Skin epidermis (tissue), 12 donors: Measurements from ENCODE around the gene ANKRD52.

ENCODE experiments used
- H3K27ac ChIP-seq, 21 experiments: fragments of 200-600 bp; sonication (generic) in 11 of 21; one replicate each; pipeline ENCODE4 v1.5.0; 2020; ENCODE audit warnings: mild to moderate bottlenecking in 3 of 21, inconsistent platforms in 2 of 21, moderate library complexity in 2 of 21
- H3K4me3 ChIP-seq, 7 experiments: fragments of 200-600 bp; sonication (generic) in 2 of 7; one replicate each; pipeline ENCODE4 v1.5.0; 2020; ENCODE audit warnings: inconsistent platforms in 2 of 7, mild to moderate bottlenecking in 2 of 7, moderate library complexity in 1 of 7

Gene ANKRD52

GRCh38 chr12:56248711-56249110 is 9.5 kb downstream of the ANKRD52 start:
- no peak overlapping the region for H3K27ac ChIP-seq
- no peak overlapping the region for H3K4me3 ChIP-seq

DNA sequence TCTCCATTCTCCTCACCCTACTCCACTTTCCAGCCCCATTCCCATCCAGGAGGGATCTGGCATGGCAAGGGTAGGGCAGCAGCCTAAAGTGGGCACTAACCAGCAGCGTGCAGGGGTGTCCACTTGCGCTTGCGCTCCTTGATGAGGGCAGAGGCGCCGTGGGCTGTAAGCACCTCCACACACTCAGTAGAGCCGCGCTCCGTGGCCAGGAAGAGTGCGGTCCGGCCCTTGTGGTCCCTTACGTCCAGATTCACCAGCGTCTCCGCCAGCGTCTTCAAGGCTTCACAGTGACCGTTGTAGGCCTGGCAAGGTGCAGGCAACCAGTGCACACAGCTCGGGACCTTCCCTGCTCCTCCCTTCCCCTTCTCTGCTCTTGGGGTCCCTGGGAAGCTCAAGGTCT is 10.3 kb downstream of the ANKRD52 start:
- no peak overlapping the region for H3K4me3 ChIP-seq
- H3K27ac ChIP-seq: peak overlapping the region in 1 of 21 experiments; percentile 35

DNA sequence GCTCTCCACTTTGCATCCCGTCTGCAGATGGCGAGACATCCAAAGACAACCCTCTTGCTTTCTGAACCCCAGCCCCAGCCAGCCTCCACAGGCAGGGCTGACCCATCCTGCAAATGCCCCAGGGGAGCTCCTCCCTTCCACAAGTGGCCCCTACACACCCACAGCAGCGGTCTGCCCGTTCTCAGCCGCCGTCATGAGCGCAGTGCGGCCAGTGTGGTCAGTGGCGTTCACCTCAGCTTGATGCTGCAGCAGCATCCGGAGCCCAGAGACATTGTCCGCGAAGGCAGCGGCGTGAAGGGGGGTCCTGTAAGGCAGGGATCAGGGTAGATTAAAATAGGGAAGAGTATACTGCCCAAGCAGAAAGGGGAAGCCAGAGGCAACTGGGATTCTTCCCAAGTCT is 13.7 kb downstream of the ANKRD52 start:
- Histone ChIP-seq H3K4me3 (no peak overlapping the region), H3K27ac (no peak overlapping the region)

DNA sequence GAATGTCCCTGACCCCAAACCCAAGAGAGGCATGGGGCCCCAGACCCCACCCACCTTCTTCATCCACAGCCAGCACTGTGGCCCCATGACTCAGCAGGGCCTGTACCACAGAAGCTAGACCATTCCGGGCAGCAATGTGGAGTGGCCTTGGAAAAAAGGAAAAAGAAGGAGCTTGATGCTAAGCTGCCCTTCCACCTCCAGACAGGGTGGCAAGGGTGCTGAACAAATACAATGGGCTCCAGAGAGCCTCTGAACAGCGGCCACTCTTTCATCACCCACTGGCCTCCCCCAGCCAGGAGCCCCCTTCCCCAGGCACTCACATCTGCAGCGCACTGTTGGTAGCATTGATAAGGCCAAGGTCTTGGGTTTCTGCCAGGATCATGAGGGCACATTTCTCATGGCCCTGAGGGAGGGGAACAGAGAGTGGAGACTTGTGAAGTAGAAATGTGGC is 14.4 kb downstream of the ANKRD52 start:
- H3K27ac ChIP-seq: no peak overlapping the region
- H3K4me3 ChIP-seq: no peak overlapping the region

DNA sequence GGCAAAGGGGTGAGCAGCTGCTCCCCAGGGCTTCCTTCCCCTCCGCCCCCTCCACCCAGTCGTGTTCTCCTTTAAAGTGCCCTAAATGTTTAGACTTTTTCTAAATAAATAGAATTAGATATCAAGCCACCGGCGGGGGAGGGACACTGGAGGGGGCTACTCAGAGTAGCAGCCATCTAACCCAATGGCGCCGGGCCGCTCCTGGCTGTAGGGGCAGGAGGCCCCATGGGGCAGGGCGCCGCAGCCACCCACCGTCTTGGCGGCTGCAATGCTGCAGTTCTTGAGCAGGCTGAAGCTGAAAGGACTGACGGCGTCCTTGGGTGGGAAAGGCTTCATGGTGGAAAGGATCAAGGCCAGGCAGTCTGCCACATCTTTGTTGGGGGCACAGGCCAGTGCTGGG is 15.2 kb downstream of the ANKRD52 start:
- no peak overlapping the region for H3K4me3 ChIP-seq
- H3K27ac ChIP-seq: no peak overlapping the region

- Histone ChIP-seq H3K27ac (no peak overlapping the region), H3K4me3 (no peak overlapping the region)
Observed at GRCh38 chr12:56241424-56242303, 16.5 kb downstream of the ANKRD52 start.

GRCh38 chr12:56237552-56237951 is 20.6 kb downstream of the ANKRD52 start:
- Histone ChIP-seq H3K4me3 (no peak overlapping the region), H3K27ac (no peak overlapping the region)

- Histone ChIP-seq H3K27ac (no peak overlapping the region), H3K4me3 (no peak overlapping the region)
Observed at GRCh38 chr12:56236985-56237384, 21.2 kb downstream of the ANKRD52 start.

GRCh38 chr12:56236091-56236490 is 22.1 kb downstream of the ANKRD52 start:
- no peak overlapping the region for H3K4me3 ChIP-seq
- H3K27ac ChIP-seq: no peak overlapping the region

DNA sequence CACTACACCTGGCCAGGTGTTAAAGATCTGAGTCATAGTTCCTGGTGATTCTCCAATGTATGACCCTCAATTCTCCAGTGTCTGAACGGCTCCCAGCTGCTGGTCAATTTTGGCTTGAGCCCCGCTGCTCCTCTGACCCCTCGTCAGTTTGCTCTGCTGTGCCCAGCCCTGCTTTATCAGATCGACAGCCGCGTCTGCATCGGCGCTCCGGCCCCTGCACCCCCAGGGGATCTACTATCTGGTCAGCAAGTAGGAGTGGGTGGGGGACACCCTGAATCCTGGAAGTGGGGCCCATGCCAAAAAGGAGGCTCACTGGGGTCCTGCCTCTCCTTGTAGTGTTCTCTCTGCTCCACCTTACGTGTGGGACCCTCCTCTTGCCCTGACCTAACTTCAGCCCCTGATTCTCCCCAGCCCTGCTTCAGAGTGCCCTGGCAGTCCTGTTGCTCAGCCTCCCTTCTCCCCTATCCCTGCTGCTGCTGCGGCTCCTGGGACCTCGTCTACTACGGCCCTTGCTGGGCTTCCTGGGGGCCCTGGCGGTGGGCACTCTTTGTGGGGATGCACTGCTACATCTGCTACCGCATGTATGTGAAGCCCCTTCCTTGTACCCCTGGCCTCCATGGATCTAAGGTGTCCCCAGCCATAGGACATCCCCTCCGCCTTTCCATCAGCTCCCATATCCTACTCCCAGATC is 23.3 kb downstream of the ANKRD52 start:
- Histone ChIP-seq H3K4me3 (no peak overlapping the region), H3K27ac (no peak overlapping the region)

GRCh38 chr12:56231184-56231582 is 27.0 kb downstream of the ANKRD52 start:
- H3K27ac ChIP-seq: no peak overlapping the region

DNA sequence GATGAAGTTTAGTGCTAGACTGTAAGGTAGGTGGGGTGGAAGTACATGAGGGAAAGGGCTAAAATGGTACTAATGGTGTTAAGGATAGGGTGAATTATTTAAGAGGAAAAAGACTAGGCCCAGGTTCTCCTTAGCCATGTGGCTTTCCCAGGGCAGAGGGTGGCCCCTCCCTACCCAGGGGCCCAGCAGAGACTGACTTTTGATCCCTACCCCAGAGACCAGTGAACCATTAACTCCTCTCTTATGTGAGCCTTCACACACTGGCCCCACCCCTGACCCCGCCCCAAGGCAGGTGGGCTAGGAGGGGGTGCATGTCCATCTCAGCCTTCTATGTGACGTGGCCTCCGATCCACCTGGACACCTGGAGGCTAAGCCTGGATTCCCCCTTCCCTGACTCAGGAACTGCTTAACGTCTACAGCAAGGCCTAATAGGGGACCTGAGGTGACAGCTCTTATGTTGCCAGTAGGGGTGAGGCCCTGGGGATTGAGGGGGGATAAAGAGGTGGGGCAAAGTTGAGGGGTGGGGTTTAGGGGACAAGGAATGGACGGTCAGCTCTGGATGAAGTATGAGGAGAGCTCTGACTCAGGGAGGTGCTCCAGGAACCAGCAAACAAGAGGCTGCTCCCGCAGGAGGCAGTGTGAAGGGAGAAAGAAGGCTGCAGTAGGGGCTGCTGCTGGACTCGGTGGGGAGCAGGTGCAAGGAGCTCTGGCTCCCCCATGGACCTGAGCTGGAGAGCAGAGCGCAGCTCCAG is 27.6 kb downstream of the ANKRD52 start:
- no peak overlapping the region for H3K4me3 ChIP-seq
- no peak overlapping the region for H3K27ac ChIP-seq

More at GRCh38 chr12:56231184-56231582, 27.0 kb downstream of the ANKRD52 start:
- H3K4me3 ChIP-seq: no peak overlapping the region

GRCh38 chr12:56229916-56230431 is 28.2 kb downstream of the ANKRD52 start, which contains the start of gene SLC39A5:
Gene SLC39A5, plus strand, starts transcription at chr12:56230051. Its CDS starts 1,224 bp downstream, at chr12:56231275.
- Histone ChIP-seq H3K4me3 (no peak within 1 kb of the TSS), H3K27ac (no peak within 1 kb of the TSS)

- Histone ChIP-seq H3K27ac (no peak overlapping the region), H3K4me3 (no peak overlapping the region)
Observed at GRCh38 chr12:56229082-56229481, 29.1 kb downstream of the ANKRD52 start.

- H3K4me3 ChIP-seq: peak overlapping the region; percentile 43 to 64 (median 55)
- peak overlapping the region in 19 of 21 experiments; percentile 6 to 98 (median 84) for H3K27ac ChIP-seq
Observed at GRCh38 chr12:56224954-56225353, 33.2 kb downstream of the ANKRD52 start.

- Histone ChIP-seq H3K27ac (peak within 1 kb of the TSS in 19 of 21 experiments; percentile 6 to 98 (median 90)), H3K4me3 (peak within 1 kb of the TSS; percentile 43 to 64 (median 55))
Observed at GRCh38 chr12:56224102-56224701, 34.0 kb downstream of the ANKRD52 start, which contains the start of gene NABP2. Gene NABP2, plus strand, starts transcription at chr12:56224342. Its CDS starts 515 bp downstream, at chr12:56224857.

DNA sequence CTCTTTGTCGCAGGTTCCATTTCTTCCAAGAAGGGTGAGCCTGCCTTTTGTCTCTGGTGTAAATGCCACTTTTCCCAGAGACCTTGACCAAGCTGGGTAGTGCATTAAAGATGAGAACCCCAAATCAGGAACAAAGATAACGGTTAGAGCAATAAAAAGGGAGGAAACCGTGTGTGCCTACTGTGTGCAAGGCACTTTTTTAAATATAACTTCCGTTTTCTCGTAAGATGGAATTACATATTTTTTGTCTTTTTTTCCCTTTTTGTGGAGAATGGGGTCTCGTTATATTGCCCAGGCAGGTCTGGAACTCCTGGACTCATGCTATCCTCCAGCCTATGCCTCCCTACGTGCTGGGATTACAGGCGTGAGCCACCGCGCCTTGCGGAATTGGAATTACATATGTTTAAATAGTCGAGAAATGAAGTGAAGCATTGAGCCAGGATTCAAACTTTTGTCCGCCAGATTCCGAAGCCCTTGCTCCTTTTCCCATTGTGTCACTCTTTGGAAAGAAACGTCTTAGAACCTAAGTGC is 34.5 kb downstream of the ANKRD52 start:
- Histone ChIP-seq H3K4me3 (peak overlapping the region; percentile 43 to 64 (median 55)), H3K27ac (peak overlapping the region in 19 of 21 experiments; percentile 6 to 98 (median 82))

GRCh38 chr12:56222531-56222895 is 35.7 kb downstream of the ANKRD52 start:
- Histone ChIP-seq H3K27ac (peak overlapping the region; percentile 80 to 98 (median 94)), H3K4me3 (peak overlapping the region; percentile 61 to 91 (median 78))
